ENCODE results near the gene CHCHD3.

GRCh38 chr7:132842478-132842877 lies 239.4 kb downstream of the CHCHD3 start:
- no peak for TF ChIP-seq CTCF (IDR thresholded peaks at IDR 0.05)
- no peak for TF ChIP-seq POLR2A (IDR thresholded peaks at IDR 0.05)

All from thyroid gland (tissue), 4 donors.